ENCODE data around the gene CSNK1G1.

Gene CSNK1G1

DNA sequence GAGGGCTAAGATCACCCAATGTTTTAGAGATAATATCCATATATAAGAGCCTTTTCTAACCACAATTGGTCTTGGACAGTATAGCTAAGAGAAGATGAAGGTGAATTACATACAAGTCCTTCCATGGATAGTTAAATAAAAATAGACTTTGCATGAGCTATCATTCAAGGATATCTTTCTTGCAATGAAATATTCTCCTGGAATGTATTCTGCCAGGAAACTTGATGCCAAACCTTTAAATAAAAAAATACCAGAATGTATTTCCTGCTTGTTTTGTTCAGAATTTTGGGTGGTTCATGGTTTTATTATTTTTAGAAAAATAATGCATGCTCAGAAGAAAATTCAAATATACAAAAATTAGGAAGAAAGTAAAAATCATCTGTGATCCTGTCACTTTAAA is 104.3 kb downstream of the CSNK1G1 start:
- Histone ChIP-seq H3K9me2 (ENCODE audit: low read depth, low read length) (no peaks in the 10 kb centered on the region), H3K36me3 (ENCODE audit: insufficient read depth, low read length) (peaks cover 6% of the 10 kb centered on the region; the same call in 1 of the 2 replicates), H3K9me3 (ENCODE audit: low read length) (no peaks in the 10 kb centered on the region; the same call in 1 of the 2 replicates), H2AFZ (ENCODE audit: low read length) (no peak overlapping the region), H3F3A (ENCODE audit: insufficient read depth, low read length) (no peaks in the 10 kb centered on the region), H3K4me1 (ENCODE audit: insufficient read depth, low read length, severe bottlenecking) (no peaks in the 10 kb centered on the region), H3K9ac (ENCODE audit: low read length) (no peak overlapping the region), H4K20me1 (ENCODE audit: insufficient read depth, low read length) (no peaks in the 10 kb centered on the region), H3K27me3 (ENCODE audit: insufficient read depth, low read length) (no peaks in the 10 kb centered on the region), H3K27ac (ENCODE audit: low read depth, low read length, poor library complexity, severe bottlenecking) (no peak overlapping the region), H3K4me3 (ENCODE audit: low read depth, low read length, poor library complexity, severe bottlenecking) (no peak overlapping the region), H3K79me2 (ENCODE audit: insufficient read depth, low read length) (no peaks in the 10 kb centered on the region), H3K4me2 (ENCODE audit: low read length) (no peak overlapping the region)
- TF ChIP-seq, protein P1, sequence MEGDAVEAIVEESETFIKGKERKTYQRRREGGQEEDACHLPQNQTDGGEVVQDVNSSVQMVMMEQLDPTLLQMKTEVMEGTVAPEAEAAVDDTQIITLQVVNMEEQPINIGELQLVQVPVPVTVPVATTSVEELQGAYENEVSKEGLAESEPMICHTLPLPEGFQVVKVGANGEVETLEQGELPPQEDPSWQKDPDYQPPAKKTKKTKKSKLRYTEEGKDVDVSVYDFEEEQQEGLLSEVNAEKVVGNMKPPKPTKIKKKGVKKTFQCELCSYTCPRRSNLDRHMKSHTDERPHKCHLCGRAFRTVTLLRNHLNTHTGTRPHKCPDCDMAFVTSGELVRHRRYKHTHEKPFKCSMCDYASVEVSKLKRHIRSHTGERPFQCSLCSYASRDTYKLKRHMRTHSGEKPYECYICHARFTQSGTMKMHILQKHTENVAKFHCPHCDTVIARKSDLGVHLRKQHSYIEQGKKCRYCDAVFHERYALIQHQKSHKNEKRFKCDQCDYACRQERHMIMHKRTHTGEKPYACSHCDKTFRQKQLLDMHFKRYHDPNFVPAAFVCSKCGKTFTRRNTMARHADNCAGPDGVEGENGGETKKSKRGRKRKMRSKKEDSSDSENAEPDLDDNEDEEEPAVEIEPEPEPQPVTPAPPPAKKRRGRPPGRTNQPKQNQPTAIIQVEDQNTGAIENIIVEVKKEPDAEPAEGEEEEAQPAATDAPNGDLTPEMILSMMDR (IDR thresholded peaks at IDR 0.05; ENCODE audit: low read length): no peak
- TF ChIP-seq EZH2 (IDR thresholded peaks at IDR 0.05; ENCODE audit: borderline replicate concordance, low read length): no peak

DNA sequence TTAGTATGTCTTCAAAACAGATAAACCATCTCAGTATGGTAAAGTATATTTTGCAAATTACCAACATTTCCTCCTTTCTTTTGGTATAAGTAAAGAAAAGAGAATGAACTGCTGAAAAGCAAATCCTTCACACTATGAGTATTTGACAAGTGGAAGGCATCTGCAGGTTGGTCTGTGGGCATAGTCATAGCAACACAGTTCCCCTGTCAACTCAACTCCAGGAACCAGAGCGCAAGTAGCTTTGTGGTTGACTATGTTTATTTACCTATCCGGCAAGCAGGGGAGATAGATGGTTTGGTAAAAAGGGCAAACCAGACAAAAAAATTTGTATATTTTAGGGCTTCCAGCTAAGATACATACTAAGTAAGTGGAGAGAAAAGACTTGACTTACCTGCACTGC is 104.9 kb downstream of the CSNK1G1 start:
- Histone ChIP-seq H3K9me3 (ENCODE audit: low read length) (no peaks in the 10 kb centered on the region), H3K4me2 (ENCODE audit: low read length) (no peak overlapping the region), H3F3A (ENCODE audit: insufficient read depth, low read length) (no peaks in the 10 kb centered on the region)

DNA sequence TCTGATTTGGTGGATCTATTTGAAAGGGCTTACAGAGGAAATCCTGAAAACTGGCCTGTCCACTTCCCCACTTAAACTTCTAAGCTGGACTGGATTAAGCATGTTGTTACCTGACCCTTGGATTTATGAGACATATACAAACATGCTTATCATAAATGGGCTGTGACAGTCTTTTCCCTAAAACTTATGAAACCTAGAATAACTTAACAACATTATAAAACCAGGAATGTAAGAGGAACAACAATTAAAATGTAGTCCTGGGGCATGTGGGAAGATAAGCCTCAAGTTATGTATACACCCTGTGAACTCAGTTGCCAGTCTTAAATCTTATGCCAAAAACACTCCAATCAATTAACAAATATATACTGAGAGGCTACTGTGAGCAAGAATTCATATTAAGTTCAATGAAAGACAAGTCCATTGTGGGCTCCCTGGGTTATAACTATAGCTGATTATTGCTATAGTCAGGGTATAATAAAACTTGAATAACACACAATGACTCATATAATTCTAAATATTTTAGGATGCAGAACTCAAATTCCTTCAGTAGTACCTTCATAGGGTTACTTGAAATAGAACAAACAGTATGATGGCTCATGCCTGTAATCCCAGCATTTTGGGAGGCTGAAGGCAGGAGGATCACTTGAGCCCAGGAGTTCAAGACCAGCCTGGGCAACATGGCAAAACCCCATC is 105.9 kb downstream of the CSNK1G1 start:
- H3K27me3 ChIP-seq (ENCODE audit: insufficient read depth, low read length): no peaks in the 10 kb centered on the region
- H2AFZ ChIP-seq (ENCODE audit: low read length): no peak overlapping the region
- no peak overlapping the region for H3K27ac ChIP-seq (ENCODE audit: low read depth, low read length, poor library complexity, severe bottlenecking)
- no peaks in the 10 kb centered on the region for H3K9me2 ChIP-seq (ENCODE audit: low read depth, low read length)
- TF ChIP-seq, protein P1 (IDR thresholded peaks at IDR 0.05; ENCODE audit: low read length): no peak
- TF ChIP-seq EZH2 (IDR thresholded peaks at IDR 0.05; ENCODE audit: borderline replicate concordance, low read length): no peak
- peaks cover 5% of the 10 kb centered on the region; the same call in 1 of the 2 replicates for H3K36me3 ChIP-seq (ENCODE audit: insufficient read depth, low read length)
- no peaks in the 10 kb centered on the region for H3K4me1 ChIP-seq (ENCODE audit: insufficient read depth, low read length, severe bottlenecking)
- no peaks in the 10 kb centered on the region for H4K20me1 ChIP-seq (ENCODE audit: insufficient read depth, low read length)
- no peaks in the 10 kb centered on the region for H3K9me3 ChIP-seq (ENCODE audit: low read length)
- no peak overlapping the region for H3K4me2 ChIP-seq (ENCODE audit: low read length)
- no peak overlapping the region for H3K4me3 ChIP-seq (ENCODE audit: low read depth, low read length, poor library complexity, severe bottlenecking)
- H3K79me2 ChIP-seq (ENCODE audit: insufficient read depth, low read length): no peaks in the 10 kb centered on the region
- no peak overlapping the region for H3K9ac ChIP-seq (ENCODE audit: low read length)
- no peaks in the 10 kb centered on the region for H3F3A ChIP-seq (ENCODE audit: insufficient read depth, low read length)

More for the DNA sequence above, 104.9 kb downstream of the CSNK1G1 start:
- H3K79me2 ChIP-seq (ENCODE audit: insufficient read depth, low read length): no peaks in the 10 kb centered on the region
- H3K4me3 ChIP-seq (ENCODE audit: low read depth, low read length, poor library complexity, severe bottlenecking): no peak overlapping the region
- no peak overlapping the region for H3K9ac ChIP-seq (ENCODE audit: low read length)
- H3K4me1 ChIP-seq (ENCODE audit: insufficient read depth, low read length, severe bottlenecking): no peaks in the 10 kb centered on the region
- H2AFZ ChIP-seq (ENCODE audit: low read length): no peak overlapping the region
- H3K36me3 ChIP-seq (ENCODE audit: insufficient read depth, low read length): peaks cover 5% of the 10 kb centered on the region; the same call in 1 of the 2 replicates
- TF ChIP-seq EZH2 (IDR thresholded peaks at IDR 0.05; ENCODE audit: borderline replicate concordance, low read length): no peak
- TF ChIP-seq, protein P1 (IDR thresholded peaks at IDR 0.05; ENCODE audit: low read length): no peak
- H3K27ac ChIP-seq (ENCODE audit: low read depth, low read length, poor library complexity, severe bottlenecking): no peak overlapping the region
- H3K27me3 ChIP-seq (ENCODE audit: insufficient read depth, low read length): no peaks in the 10 kb centered on the region
- no peaks in the 10 kb centered on the region for H4K20me1 ChIP-seq (ENCODE audit: insufficient read depth, low read length)
- H3K9me2 ChIP-seq (ENCODE audit: low read depth, low read length): no peaks in the 10 kb centered on the region

Data from OCI-LY1 (cell line).